Measurements from ENCODE around the gene TECTB. TPM values are rescaled to one million over a fixed set of nuclear protein-coding genes. Genes with fewer than 3 reads are reported as not detected.

The TECTB gene
- not detected in 2 replicates for total RNA-seq (2014; rRNA removed; shearing (Covaris generic))

- no peaks in the 10 kb centered on the region for H3K9me3 ChIP-seq (replicated peaks)
- H3K27me3 ChIP-seq (replicated peaks) = peaks cover 9% of the 10 kb centered on the region
- no peak within 1 kb of the TSS for H3K4me3 ChIP-seq
- no peaks in the 10 kb centered on the region for H3K4me1 ChIP-seq (replicated peaks)
- no peak for DNase-seq (ENCODE audit: low read depth in 1 of 2, low spot score in 2 of 2)
- no peak within 1 kb of the TSS for H3K27ac ChIP-seq
- H3K36me3 ChIP-seq = no peaks in the 10 kb centered on the region
These were observed at the start of gene TECTB for GRCh38 chr10:112283100-112283499. Gene TECTB, plus strand, starts transcription at chr10:112283400. Its CDS starts 335 bp downstream, at chr10:112283735.

DNA sequence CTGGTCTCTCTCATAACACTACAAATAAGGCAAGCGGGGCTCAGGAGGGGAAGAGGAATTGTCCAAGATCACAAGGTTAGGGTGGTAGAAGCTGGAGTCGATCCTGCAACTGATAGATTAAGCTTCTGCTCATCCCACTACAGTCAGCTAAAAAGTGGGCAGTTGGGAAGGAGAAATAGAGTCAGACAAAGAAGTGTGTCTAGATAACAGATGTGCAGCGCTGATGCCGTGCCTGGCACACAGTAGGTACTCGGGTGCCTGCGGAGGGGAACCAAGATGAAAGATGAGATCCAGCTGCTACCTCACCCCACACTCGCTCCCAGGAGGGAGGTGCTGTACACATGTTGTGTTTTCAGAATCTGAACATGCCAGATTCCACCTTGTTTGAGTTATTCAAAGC, 48.1 kb upstream of the TECTB start:
- no peak overlapping the region for H3K4me3 ChIP-seq
- H3K9me3 ChIP-seq (replicated peaks) = no peaks in the 10 kb centered on the region
- no peak for DNase-seq (ENCODE audit: low read depth in 1 of 2, low spot score in 2 of 2)
- H3K27me3 ChIP-seq (replicated peaks) = no peaks in the 10 kb centered on the region
- no peak overlapping the region for H3K27ac ChIP-seq
- no peaks in the 10 kb centered on the region for H3K36me3 ChIP-seq
- 0 out of 2 replicates have a peak, but pooled peaks cover 4% of the 10 kb centered on the region for H3K4me1 ChIP-seq (replicated peaks)

DNA sequence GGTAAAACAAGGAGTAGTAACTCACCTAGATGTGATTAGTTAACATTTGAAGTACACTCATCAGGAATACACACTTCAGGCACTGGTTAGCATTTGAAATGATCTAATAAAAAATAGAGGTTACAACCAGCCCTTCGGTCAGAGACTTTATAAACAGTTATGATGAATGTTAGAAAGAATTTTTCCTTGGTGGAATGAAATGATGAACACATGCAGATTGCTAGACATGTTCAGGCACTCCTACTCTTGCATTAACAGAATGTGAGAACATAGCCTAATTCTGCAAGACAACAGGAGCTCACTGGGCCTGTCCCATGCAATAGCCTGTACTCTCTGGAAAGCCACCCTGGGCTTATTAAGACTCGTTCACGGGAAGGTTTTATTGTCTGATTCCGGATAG, 47.3 kb upstream of the TECTB start:
- Histone ChIP-seq H3K4me1 (replicated peaks) (no peaks in the 10 kb centered on the region), H3K27me3 (replicated peaks) (no peaks in the 10 kb centered on the region), H3K27ac (no peak overlapping the region), H3K9me3 (replicated peaks) (no peaks in the 10 kb centered on the region), H3K36me3 (no peaks in the 10 kb centered on the region), H3K4me3 (no peak overlapping the region)
- no peak for DNase-seq (ENCODE audit: low read depth in 1 of 2, low spot score in 2 of 2)

DNA sequence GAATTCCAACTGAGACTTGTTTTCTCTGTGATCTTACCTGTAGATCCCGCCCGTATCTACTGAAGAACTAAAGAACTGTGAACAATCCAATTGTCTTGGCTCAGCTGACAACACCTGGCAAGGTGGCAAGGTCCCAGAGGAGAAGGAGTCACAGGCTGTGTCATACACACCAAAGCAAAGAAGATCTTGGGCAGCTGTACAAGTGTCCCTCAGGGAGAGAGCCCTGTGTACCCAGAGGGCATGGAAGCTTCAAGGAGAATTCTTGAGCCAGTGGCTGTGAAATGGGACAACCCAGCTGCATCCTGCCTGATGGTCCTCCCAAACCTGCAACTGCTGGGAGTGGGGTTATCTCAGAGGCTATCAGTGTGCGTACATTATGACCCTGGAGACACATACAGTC, 46.7 kb upstream of the TECTB start:
- Histone ChIP-seq H3K27me3 (replicated peaks) (no peaks in the 10 kb centered on the region), H3K9me3 (replicated peaks) (no peaks in the 10 kb centered on the region), H3K36me3 (no peaks in the 10 kb centered on the region), H3K4me3 (no peak overlapping the region), H3K4me1 (replicated peaks) (no peaks in the 10 kb centered on the region), H3K27ac (no peak overlapping the region)
- DNase-seq (ENCODE audit: low read depth in 1 of 2, low spot score in 2 of 2) = no peak

DNA sequence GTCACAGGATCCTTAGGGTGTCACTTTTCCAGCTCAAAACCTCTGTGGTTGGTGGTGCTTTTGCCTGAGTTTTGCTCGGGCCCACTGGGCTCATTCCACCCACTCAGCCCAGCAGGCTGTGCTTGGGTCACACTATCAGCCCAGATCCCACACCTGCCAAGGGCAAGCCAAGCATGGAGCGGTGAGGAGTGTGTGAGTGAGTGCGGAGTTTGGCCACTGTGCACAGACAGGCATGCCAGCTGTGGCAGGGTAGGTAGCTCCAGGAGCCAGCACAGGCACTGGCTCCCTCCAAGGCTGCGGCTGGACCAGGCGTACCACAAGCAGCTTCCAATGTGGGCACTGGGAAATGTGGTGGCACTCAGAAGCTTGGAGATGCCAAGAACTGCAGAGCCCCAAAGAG, 43.9 kb upstream of the TECTB start:
- no peak for DNase-seq (ENCODE audit: low read depth in 1 of 2, low spot score in 2 of 2)
- H3K9me3 ChIP-seq (replicated peaks) = no peaks in the 10 kb centered on the region

DNA sequence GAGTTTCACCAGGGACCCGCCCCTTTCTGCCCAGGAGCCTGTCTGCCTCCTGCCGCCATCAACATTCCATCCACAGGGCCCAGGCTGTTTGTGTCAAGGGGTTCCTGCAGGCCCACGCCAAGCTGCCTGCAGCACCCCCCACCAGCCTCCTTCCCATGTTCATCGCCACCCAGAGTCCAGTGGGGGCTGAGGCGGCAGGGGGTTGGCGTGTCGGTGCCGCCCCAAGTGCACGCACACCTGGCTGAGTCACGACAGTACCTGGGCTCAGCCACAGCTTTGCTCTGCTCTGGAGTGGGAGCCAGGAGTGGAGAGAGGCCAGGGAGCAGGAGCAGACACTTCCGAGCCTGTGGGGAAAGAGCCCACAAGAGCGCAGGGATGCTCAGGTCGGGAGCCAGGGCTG, 42.8 kb upstream of the TECTB start:
- no peak overlapping the region for H3K27ac ChIP-seq
- no peak for DNase-seq (ENCODE audit: low read depth in 1 of 2, low spot score in 2 of 2)
- H3K36me3 ChIP-seq = no peaks in the 10 kb centered on the region
- H3K4me1 ChIP-seq (replicated peaks) = no peaks in the 10 kb centered on the region
- H3K4me3 ChIP-seq = no peak overlapping the region
- H3K9me3 ChIP-seq (replicated peaks) = no peaks in the 10 kb centered on the region
- H3K27me3 ChIP-seq (replicated peaks) = no peaks in the 10 kb centered on the region

More for the DNA sequence above, 43.9 kb upstream of the TECTB start:
- Histone ChIP-seq H3K4me1 (replicated peaks) (no peaks in the 10 kb centered on the region), H3K27me3 (replicated peaks) (no peaks in the 10 kb centered on the region), H3K36me3 (no peaks in the 10 kb centered on the region), H3K4me3 (no peak overlapping the region), H3K27ac (no peak overlapping the region)

DNA sequence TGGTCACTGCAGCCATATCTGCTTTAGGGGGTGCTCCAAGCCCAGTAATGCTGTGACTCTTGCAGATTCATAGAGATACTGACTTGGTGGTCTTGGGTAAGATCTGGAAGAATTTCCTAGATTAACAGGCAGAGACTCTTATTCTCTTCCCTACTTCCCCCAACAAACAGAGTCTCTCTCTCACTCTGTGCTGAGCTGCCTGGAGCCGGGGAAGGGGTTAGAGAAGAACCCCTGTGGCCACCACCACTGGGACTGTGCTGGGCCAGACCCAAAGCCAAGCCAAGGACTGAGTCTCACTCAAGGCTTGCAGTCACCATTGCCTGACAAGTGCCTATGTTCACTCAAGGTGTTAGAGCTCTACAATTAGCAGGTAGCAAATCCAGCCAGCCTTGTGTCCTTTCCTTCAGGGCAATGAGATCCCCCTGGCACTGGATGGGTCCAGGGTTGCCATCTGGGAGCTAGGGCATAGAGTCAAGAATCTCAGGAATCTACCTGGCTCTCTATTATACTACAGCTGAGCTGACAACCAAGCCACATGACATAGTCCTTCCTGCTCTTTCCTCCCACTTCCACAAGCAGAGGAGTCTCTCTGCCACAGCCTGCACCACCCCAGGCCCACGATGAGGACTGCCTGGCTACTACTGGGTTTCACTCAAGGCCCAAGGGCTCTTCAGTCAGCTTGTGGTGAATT, 41.4 kb upstream of the TECTB start:
- H3K4me3 ChIP-seq = no peak overlapping the region
- H3K9me3 ChIP-seq (replicated peaks) = no peaks in the 10 kb centered on the region
- no peak for DNase-seq (ENCODE audit: low read depth in 1 of 2, low spot score in 2 of 2)

GRCh38 chr10:112242769-112243168, 40.4 kb upstream of the TECTB start:
- Histone ChIP-seq H3K36me3 (no peaks in the 10 kb centered on the region), H3K27ac (no peak overlapping the region), H3K9me3 (replicated peaks) (no peaks in the 10 kb centered on the region), H3K4me1 (replicated peaks) (no peaks in the 10 kb centered on the region), H3K4me3 (no peak overlapping the region), H3K27me3 (replicated peaks) (no peaks in the 10 kb centered on the region)
- no peak for DNase-seq (ENCODE audit: low read depth in 1 of 2, low spot score in 2 of 2)

More for the DNA sequence above, 41.4 kb upstream of the TECTB start:
- H3K27me3 ChIP-seq (replicated peaks) = no peaks in the 10 kb centered on the region
- H3K4me1 ChIP-seq (replicated peaks) = no peaks in the 10 kb centered on the region
- no peaks in the 10 kb centered on the region for H3K36me3 ChIP-seq
- H3K27ac ChIP-seq = no peak overlapping the region

DNA sequence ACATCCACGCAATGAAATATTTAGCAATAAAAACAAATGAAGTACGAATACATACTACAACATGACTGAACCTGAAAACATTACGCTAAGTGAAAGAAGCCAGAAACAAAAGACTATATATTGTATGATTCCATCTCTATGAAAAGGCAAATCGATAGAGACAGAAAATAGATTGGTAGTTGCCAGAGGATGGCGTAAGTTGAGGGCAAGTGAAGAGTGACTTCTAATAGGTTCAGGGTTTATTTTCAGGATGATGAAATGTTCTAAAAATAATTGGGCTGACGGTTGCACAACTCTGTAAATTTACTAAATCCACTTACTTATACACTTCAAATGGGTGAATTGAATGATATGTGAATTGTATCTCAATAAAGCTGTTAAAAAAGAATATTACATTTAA, 39.5 kb upstream of the TECTB start:
- no peaks in the 10 kb centered on the region for H3K4me1 ChIP-seq (replicated peaks)
- H3K36me3 ChIP-seq = no peaks in the 10 kb centered on the region
- H3K27ac ChIP-seq = no peak overlapping the region
- H3K27me3 ChIP-seq (replicated peaks) = no peaks in the 10 kb centered on the region
- DNase-seq (ENCODE audit: low read depth in 1 of 2, low spot score in 2 of 2) = no peak
- H3K9me3 ChIP-seq (replicated peaks) = no peaks in the 10 kb centered on the region
- H3K4me3 ChIP-seq = no peak overlapping the region

- Histone ChIP-seq H3K9me3 (replicated peaks) (peaks cover under 1% of the 10 kb centered on the region; the same call in 1 of the 2 replicates), H3K27ac (no peak overlapping the region), H3K4me1 (replicated peaks) (no peaks in the 10 kb centered on the region), H3K27me3 (replicated peaks) (no peaks in the 10 kb centered on the region), H3K4me3 (no peak overlapping the region), H3K36me3 (no peaks in the 10 kb centered on the region)
- DNase-seq (ENCODE audit: low read depth in 1 of 2, low spot score in 2 of 2) = no peak
These were observed 39.0 kb upstream of the TECTB start for GRCh38 chr10:112244197-112244596.

DNA sequence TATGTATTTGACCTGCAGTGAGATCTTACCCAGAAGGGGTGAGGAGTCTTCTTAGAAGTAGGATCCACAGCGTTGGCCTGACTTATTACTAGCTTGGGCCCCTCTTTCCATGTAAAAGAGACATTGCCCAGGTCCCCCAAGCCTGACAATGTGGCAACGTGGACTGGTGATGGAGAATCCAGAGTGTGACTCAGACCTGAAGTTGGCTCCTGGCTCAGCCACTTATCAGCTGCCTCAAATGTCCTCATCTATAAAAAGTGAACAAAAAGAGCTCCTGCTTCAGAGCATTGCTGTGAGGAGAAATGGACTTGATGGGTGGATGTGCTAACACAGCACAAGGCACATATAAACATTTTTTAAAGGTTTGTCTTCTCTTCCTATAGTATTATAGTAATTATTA, 35.4 kb upstream of the TECTB start:
- H3K27me3 ChIP-seq (replicated peaks) = no peaks in the 10 kb centered on the region
- H3K36me3 ChIP-seq = no peaks in the 10 kb centered on the region
- peaks cover 2% of the 10 kb centered on the region; the same call in 1 of the 2 replicates for H3K9me3 ChIP-seq (replicated peaks)
- DNase-seq (ENCODE audit: low read depth in 1 of 2, low spot score in 2 of 2) = no peak
- no peak overlapping the region for H3K27ac ChIP-seq
- no peaks in the 10 kb centered on the region for H3K4me1 ChIP-seq (replicated peaks)
- no peak overlapping the region for H3K4me3 ChIP-seq

DNA sequence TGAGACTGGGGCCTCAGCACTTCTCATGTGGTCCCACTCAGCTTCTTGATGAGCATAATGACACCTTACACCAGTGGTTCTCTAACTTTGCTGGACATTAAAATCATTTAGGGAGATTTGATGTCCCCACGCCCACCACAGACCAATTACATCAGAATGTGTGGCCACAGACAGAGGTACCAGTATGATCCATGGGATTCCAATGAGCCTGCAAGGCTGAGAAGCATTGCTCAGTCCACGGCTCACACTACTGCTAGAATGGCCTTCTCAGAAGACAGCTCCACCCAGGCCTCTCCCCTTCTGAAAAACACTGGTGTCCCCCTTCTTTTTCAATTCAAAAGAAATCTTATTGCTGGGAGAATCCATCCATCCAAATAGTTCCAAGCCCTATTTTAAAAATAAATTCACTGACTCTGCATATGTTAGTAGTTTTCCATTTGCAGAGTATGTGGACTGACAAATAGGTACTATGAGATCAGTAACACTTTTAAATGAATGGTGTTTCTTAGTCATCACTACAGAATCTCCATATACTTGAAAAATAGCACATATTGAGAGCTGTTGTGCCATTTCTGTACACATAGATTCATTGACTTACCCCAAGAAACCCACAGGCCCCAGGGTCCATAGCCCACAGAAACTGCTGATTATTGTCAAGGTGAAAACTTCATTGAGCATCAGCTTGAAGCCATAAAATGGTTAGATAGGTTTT, 34.5 kb upstream of the TECTB start:
- H3K36me3 ChIP-seq = no peaks in the 10 kb centered on the region
- peaks cover 2% of the 10 kb centered on the region; the same call in 1 of the 2 replicates for H3K9me3 ChIP-seq (replicated peaks)
- DNase-seq (ENCODE audit: low read depth in 1 of 2, low spot score in 2 of 2) = no peak
- no peaks in the 10 kb centered on the region for H3K27me3 ChIP-seq (replicated peaks)
- H3K4me1 ChIP-seq (replicated peaks) = no peaks in the 10 kb centered on the region
- H3K27ac ChIP-seq = no peak overlapping the region
- H3K4me3 ChIP-seq = no peak overlapping the region

GRCh38 chr10:112249722-112250121, 33.5 kb upstream of the TECTB start:
- H3K36me3 ChIP-seq = no peaks in the 10 kb centered on the region
- H3K27ac ChIP-seq = no peak overlapping the region
- no peaks in the 10 kb centered on the region for H3K4me1 ChIP-seq (replicated peaks)
- peaks cover 2% of the 10 kb centered on the region; the same call in 1 of the 2 replicates for H3K9me3 ChIP-seq (replicated peaks)
- DNase-seq (ENCODE audit: low read depth in 1 of 2, low spot score in 2 of 2) = no peak
- H3K27me3 ChIP-seq (replicated peaks) = no peaks in the 10 kb centered on the region
- H3K4me3 ChIP-seq = no peak overlapping the region

- no peak for DNase-seq (ENCODE audit: low read depth in 1 of 2, low spot score in 2 of 2)
- no peak overlapping the region for H3K4me3 ChIP-seq
- no peak overlapping the region for H3K27ac ChIP-seq
- no peaks in the 10 kb centered on the region for H3K36me3 ChIP-seq
- no peaks in the 10 kb centered on the region for H3K27me3 ChIP-seq (replicated peaks)
- H3K4me1 ChIP-seq (replicated peaks) = no peaks in the 10 kb centered on the region
- H3K9me3 ChIP-seq (replicated peaks) = peaks cover 2% of the 10 kb centered on the region; the same call in 1 of the 2 replicates
These were observed 32.6 kb upstream of the TECTB start for GRCh38 chr10:112250555-112250954.
